Left ventricle myocardium inferior (tissue), 1 donor: ENCODE data around the gene CD81. TPM values are rescaled to one million over a fixed set of nuclear protein-coding genes. Genes with fewer than 3 reads are reported as not detected.
A peak's percentile ranks its signal among the peaks of the same experiment; 100 is the strongest.

Experiments
- DNase-seq: peaks from one replicate; pipeline ENCODE4 v3.0.0-alpha.2; 2020
- H3K27ac ChIP-seq: fragments of 200-600 bp; replicated peaks from 2 replicates; pipeline ENCODE4 v1.8.0; 2021
- H3K27me3 ChIP-seq: fragments of 200-600 bp; 2 replicates; pipeline ENCODE4 v1.8.0; 2021; ENCODE audit warnings: low read depth
- H3K36me3 ChIP-seq: fragments of 200-600 bp; 2 replicates; pipeline ENCODE4 v1.8.0; 2021
- H3K4me1 ChIP-seq: fragments of 200-600 bp; 2 replicates; pipeline ENCODE4 v1.8.0; 2021
- H3K4me3 ChIP-seq: fragments of 200-600 bp; 2 replicates; pipeline ENCODE4 v1.8.0; 2021; ENCODE audit warnings: mild to moderate bottlenecking, moderate library complexity
- H3K9me3 ChIP-seq: fragments of 200-600 bp; replicated peaks from 2 replicates; pipeline ENCODE4 v1.8.0; 2021
- CTCF ChIP-seq: fragments of 200-600 bp; IDR thresholded peaks from 2 replicates; pipeline ENCODE4 v1.8.0; 2021; ENCODE audit warnings: antibody characterized with exemption, mild to moderate bottlenecking, borderline replicate concordance
- intact Hi-C: fragments of 100-400 bp; cut with micrococcal nuclease; formaldehyde crosslinking; loops from one replicate; pipeline ENCODE4 v1.11.0; 2022
- total RNA-seq: library from RNA; stranded (reverse); fragmentation: NEBNext Ultra II Directional; extraction: Animal tissue kit (Norgen Biotek cat#: 25700); gene quantifications from one replicate; pipeline ENCODE4 v1.2.1, GENCODE V29; 2021
- donor health status: DM: no; HTN: yes; CAD: no; lungs with severe emphysema.

The CD81 gene
- total RNA-seq, 1 donor from 2014 or later, result 412 TPM

GRCh38 chr11:2399488-2400068 lies 22.5 kb downstream of the CD81 start:
- Histone ChIP-seq H3K4me3 (peak overlapping the region; percentile 91), H3K27ac (peak overlapping the region; percentile 99), H3K9me3 (no peaks in the 10 kb centered on the region), H3K27me3 (no peaks in the 10 kb centered on the region), H3K4me1 (peaks cover 44% of the 10 kb centered on the region), H3K36me3 (peaks cover 58% of the 10 kb centered on the region)
- TF ChIP-seq CTCF, result no peak
- intact Hi-C loops, result no loop called here
- no peak for DNase-seq

- peak; percentile 99 for TF ChIP-seq CTCF
- Histone ChIP-seq H3K27me3 (no peaks in the 10 kb centered on the region), H3K36me3 (peaks cover 52% of the 10 kb centered on the region), H3K4me1 (peaks cover 40% of the 10 kb centered on the region), H3K9me3 (no peaks in the 10 kb centered on the region), H3K27ac (peak within 1 kb of the TSS; percentile 99), H3K4me3 (peak within 1 kb of the TSS; percentile 91)
- peak; percentile 99 for DNase-seq
- intact Hi-C loops, result no loop called here
These were observed 23.1 kb downstream of the CD81 start, which contains the start of gene TSSC4 for GRCh38 chr11:2400069-2400761. TSSC4 (plus strand) TSS chr11:2400750; CDS start chr11:2402634, 1,884 bp downstream.

- Histone ChIP-seq H3K9me3 (no peaks in the 10 kb centered on the region), H3K4me3 (peak overlapping the region; percentile 91), H3K36me3 (peaks cover 45% of the 10 kb centered on the region), H3K4me1 (peaks cover 39% of the 10 kb centered on the region), H3K27ac (peak overlapping the region; percentile 99), H3K27me3 (no peaks in the 10 kb centered on the region)
- no peak for TF ChIP-seq CTCF
- DNase-seq, result no peak
- intact Hi-C loops, result no loop called here
These were observed 23.8 kb downstream of the CD81 start for GRCh38 chr11:2400762-2401435.

GRCh38 chr11:2401436-2401984 lies 24.4 kb downstream of the CD81 start:
- Histone ChIP-seq H3K9me3 (no peaks in the 10 kb centered on the region), H3K36me3 (peaks cover 39% of the 10 kb centered on the region), H3K27ac (peak overlapping the region; percentile 99), H3K27me3 (no peaks in the 10 kb centered on the region), H3K4me3 (peak overlapping the region; percentile 91), H3K4me1 (peaks cover 39% of the 10 kb centered on the region)
- no peak for TF ChIP-seq CTCF
- no peak for DNase-seq
- intact Hi-C loops, result no loop called here

GRCh38 chr11:2402106-2402505 lies 25.0 kb downstream of the CD81 start:
- Histone ChIP-seq H3K9me3 (no peaks in the 10 kb centered on the region), H3K36me3 (peaks cover 33% of the 10 kb centered on the region), H3K27me3 (no peaks in the 10 kb centered on the region), H3K27ac (no peak overlapping the region), H3K4me3 (peak overlapping the region; percentile 91), H3K4me1 (peaks cover 39% of the 10 kb centered on the region)
- no peak for TF ChIP-seq CTCF
- DNase-seq, result no peak
- intact Hi-C loops, result no loop called here
